ENCODE results near the gene ADRA2C.

DNA sequence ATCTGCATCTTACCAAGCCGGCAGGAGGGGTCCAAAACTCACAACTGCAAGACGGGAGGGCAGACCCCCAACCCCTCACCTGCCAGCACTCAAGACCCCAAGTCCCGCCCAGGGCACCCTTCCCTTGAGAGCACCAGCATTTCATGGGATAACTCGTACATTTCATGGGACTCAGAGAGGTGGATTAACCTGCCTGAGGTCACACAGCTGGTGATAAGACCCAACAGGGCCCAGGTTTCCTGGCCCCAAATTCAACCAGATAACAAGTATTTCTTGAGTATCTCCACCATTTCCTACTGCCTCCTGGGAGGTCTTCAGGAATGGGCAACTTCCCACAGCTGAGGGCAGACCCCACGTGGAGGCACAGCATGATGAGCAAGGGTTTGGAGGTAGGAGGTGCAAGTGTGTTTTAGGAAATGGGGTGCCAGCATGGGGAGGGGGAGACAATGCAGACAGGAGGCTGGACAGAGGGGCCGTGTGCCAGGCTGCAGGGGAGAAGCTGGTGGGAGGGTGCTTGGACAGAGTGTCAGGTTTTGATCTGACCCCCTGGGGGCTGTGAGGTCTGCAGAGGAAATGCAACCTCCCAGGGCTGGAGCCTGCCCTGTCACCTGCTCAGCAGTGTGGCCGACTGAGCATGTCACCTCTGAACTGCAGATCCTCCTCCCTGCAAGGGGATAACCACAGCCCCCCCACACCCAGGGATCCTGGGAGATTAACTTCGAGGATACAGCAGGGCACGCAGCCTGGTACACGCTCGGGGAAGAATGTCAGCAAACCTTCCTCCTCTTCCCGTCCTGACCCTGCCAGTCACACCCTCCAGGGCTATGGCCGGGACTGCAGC is 4.4 kb downstream of the ADRA2C start:
- TF ChIP-seq POLR2AphosphoS5 (IDR thresholded peaks at IDR 0.05; ENCODE audit: low read depth) (no peak), EZH2 (IDR thresholded peaks at IDR 0.05; ENCODE audit: low read depth, unreplicated experiment) (no peak), EZH2phosphoT487 (IDR thresholded peaks at IDR 0.05; ENCODE audit: unreplicated experiment) (no peak), CREB1 (CRISPR knock-in tag; IDR thresholded peaks at IDR 0.05; ENCODE audit: low read depth) (no peak), ZNF114 (CRISPR knock-in tag; IDR thresholded peaks at IDR 0.05) (no peak), ZNF331 (CRISPR knock-in tag; IDR thresholded peaks at IDR 0.05; ENCODE audit: low read depth) (no peak)
- TF ChIP-seq, protein P1, sequence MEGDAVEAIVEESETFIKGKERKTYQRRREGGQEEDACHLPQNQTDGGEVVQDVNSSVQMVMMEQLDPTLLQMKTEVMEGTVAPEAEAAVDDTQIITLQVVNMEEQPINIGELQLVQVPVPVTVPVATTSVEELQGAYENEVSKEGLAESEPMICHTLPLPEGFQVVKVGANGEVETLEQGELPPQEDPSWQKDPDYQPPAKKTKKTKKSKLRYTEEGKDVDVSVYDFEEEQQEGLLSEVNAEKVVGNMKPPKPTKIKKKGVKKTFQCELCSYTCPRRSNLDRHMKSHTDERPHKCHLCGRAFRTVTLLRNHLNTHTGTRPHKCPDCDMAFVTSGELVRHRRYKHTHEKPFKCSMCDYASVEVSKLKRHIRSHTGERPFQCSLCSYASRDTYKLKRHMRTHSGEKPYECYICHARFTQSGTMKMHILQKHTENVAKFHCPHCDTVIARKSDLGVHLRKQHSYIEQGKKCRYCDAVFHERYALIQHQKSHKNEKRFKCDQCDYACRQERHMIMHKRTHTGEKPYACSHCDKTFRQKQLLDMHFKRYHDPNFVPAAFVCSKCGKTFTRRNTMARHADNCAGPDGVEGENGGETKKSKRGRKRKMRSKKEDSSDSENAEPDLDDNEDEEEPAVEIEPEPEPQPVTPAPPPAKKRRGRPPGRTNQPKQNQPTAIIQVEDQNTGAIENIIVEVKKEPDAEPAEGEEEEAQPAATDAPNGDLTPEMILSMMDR (conservative IDR thresholded peaks at IDR 0.05; ENCODE audit: low read depth in 2 of 2) = no peak
- TF ChIP-seq, protein P2, sequence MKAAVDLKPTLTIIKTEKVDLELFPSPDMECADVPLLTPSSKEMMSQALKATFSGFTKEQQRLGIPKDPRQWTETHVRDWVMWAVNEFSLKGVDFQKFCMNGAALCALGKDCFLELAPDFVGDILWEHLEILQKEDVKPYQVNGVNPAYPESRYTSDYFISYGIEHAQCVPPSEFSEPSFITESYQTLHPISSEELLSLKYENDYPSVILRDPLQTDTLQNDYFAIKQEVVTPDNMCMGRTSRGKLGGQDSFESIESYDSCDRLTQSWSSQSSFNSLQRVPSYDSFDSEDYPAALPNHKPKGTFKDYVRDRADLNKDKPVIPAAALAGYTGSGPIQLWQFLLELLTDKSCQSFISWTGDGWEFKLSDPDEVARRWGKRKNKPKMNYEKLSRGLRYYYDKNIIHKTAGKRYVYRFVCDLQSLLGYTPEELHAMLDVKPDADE (IDR thresholded peaks at IDR 0.05) = no peak
- TF ChIP-seq, protein P3, sequence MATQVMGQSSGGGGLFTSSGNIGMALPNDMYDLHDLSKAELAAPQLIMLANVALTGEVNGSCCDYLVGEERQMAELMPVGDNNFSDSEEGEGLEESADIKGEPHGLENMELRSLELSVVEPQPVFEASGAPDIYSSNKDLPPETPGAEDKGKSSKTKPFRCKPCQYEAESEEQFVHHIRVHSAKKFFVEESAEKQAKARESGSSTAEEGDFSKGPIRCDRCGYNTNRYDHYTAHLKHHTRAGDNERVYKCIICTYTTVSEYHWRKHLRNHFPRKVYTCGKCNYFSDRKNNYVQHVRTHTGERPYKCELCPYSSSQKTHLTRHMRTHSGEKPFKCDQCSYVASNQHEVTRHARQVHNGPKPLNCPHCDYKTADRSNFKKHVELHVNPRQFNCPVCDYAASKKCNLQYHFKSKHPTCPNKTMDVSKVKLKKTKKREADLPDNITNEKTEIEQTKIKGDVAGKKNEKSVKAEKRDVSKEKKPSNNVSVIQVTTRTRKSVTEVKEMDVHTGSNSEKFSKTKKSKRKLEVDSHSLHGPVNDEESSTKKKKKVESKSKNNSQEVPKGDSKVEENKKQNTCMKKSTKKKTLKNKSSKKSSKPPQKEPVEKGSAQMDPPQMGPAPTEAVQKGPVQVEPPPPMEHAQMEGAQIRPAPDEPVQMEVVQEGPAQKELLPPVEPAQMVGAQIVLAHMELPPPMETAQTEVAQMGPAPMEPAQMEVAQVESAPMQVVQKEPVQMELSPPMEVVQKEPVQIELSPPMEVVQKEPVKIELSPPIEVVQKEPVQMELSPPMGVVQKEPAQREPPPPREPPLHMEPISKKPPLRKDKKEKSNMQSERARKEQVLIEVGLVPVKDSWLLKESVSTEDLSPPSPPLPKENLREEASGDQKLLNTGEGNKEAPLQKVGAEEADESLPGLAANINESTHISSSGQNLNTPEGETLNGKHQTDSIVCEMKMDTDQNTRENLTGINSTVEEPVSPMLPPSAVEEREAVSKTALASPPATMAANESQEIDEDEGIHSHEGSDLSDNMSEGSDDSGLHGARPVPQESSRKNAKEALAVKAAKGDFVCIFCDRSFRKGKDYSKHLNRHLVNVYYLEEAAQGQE (IDR thresholded peaks at IDR 0.05; ENCODE audit: unreplicated experiment) = no peak

All from GM23338 (cell line).